GM04504 (cell line): ENCODE data around the gene PRKN.

Experiments used
- DNase-seq: peaks from one replicate; pipeline ENCODE4 v3.0.0-alpha.2; 2012; ENCODE audit warnings: low read depth

The PRKN gene

DNA sequence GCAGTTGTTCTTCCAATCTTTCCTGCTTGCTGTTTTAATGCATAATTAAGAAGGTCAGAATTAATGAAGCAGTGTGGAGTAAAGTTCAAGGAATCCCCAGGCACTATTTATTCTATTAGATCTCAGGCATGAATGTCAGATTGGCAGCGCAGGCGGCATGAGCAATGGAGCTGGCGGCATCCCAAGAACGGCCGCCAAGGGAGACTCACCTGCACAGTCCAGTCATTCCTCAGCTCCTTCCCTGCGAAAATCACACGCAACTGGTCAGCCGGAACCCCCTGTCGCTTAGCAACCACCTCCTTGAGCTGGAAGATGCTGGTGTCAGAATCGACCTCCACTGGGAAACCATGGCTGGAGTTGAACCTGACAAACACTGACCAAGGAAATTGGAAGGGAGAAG, 284.5 kb downstream of the PRKN start:
- DNase-seq = no peak

DNA sequence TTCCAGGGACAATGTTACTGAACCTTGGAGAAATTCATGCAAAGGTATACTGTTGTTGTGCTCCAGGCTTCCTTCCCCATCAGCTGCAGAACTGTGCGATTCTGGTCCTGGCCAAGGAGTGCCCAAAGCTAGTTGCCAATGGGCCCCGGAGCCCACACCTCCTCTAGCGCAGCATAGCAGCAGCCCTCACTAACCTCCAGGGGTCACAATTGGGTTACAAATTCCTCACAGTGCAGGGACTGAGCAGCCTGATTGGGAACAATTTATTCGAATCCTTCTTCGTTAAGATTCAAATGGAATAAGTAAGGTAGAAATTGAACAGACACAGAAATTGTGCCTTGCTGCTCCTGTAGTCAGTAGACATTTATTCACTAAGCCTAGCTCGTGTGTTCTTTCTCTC, 284.9 kb downstream of the PRKN start:
- no peak for DNase-seq

DNA sequence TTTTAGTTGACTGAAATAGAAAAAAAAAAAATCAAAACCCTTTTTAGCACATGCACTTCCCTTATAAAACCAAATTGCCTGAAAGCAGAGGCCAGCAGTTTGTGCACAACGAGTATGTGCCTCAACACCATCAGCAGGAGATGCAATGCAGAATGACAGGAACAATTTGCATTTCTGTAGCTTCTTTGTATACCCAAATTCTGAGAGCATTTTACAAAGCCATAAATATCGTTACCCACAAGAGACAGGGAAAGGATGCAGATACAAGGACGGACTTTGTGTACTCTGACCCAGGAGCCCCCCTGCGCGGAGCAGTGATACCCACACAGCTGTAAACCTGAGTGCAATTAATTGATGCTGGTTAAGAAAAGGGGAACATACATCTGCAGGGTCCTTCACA, 285.6 kb downstream of the PRKN start:
- no peak for DNase-seq

DNA sequence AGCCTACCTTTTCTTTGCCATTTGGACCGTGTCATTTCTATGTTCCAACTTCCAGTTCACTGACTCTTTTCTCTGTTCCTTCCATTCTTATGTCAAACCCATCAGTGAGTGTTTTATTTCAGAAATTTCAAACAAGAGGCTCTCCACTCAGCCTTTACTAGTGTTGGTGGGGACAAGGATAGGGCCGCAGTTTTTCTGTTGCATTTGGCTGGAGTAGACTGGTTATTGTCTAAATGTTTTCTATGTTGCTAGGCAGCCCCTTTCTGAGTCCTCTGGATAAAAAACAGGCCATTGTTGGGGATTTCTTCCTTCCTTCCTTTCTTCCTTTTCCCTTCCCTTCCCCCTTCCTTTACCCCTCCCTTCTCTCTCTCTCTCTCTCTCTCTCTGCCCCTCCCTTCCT, 288.6 kb downstream of the PRKN start:
- no peak for DNase-seq

DNA sequence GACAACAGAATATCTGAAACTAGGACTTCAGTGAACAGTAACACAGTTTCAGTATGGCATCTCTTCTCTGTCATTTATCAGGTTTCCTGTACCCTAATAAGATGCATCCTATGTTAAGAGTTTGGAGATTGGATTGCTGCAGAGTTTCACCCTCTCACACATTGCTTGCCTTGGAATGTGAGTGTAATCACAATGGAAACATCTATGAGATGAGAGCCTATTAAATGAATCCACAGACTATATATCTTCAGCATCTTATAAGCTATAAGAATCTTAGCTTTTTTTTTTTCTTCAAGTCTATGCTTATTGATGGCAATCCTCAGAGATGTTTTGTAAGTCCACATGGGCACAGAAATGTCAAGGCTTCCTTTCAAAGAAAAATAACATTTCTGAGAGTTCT, 292.5 kb downstream of the PRKN start:
- DNase-seq = no peak

DNA sequence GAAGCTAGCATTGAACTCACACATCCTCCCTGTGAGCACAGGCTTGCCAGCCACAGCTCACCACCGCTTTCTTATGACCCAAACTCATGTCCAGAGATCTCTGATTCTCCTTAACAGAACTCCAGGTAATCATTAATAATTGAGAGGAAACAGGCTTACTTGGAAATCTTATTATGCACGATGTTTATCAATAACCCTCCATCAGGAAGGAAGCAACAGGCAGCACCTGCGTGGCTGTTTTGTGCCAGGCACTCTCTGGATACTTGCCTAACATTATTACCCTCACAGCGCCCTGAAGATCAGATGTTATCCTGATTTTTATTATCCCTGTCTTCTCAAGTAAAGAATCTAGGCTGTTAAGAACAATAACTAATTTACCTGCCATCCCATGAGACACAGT, 306.6 kb downstream of the PRKN start:
- no peak for DNase-seq

DNA sequence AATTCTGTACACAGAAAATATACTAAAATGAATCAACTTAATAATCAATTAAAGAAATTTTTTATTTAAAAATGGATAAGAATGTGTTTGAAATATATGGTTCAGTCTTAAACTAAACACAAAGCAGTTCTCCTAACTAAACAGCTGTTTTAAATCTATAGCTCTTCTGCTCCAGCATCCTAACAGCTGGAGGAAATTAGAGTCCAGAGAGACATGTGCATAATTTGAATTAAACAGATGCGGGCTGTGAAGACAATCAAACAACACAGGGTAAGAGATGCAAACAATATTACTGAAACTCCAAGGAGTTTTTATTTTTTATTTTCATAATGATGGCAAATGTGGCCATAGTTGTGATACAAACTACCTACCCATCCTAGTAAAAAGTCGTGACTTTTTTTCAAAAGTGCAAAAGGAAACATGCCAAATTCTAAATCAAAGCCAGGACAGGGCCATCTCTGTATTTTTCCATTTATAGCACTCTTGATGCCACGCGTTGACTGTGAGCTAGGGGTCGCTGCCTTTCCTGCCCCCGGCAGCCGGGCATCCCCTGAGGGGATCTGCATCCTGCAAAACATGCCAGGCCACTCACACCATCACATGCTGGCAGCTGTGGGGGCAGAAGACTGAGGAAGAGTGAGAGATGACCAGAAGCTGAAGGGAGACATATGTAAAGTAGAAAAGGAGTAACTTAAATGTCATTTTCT, 310.6 kb downstream of the PRKN start:
- DNase-seq = no peak

DNA sequence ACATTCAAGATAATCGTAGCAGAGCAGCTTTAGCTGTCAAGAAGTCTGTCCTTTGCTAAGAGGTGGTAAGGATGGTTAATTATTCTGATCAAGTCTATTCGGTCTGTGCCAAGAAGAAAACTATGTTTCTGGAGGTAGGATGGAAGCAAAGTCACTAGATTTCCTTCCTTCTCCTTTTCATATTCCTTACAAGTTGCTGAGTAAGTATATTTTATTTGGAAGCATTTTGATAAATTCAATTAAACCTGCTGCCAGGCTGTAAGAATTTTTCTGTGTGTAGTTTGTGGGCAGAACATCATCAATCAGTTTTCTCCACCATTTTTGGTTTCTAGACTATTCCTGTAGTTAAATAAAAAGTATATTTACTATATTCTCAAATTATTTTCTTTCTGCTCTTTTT, 311.3 kb downstream of the PRKN start:
- no peak for DNase-seq

DNA sequence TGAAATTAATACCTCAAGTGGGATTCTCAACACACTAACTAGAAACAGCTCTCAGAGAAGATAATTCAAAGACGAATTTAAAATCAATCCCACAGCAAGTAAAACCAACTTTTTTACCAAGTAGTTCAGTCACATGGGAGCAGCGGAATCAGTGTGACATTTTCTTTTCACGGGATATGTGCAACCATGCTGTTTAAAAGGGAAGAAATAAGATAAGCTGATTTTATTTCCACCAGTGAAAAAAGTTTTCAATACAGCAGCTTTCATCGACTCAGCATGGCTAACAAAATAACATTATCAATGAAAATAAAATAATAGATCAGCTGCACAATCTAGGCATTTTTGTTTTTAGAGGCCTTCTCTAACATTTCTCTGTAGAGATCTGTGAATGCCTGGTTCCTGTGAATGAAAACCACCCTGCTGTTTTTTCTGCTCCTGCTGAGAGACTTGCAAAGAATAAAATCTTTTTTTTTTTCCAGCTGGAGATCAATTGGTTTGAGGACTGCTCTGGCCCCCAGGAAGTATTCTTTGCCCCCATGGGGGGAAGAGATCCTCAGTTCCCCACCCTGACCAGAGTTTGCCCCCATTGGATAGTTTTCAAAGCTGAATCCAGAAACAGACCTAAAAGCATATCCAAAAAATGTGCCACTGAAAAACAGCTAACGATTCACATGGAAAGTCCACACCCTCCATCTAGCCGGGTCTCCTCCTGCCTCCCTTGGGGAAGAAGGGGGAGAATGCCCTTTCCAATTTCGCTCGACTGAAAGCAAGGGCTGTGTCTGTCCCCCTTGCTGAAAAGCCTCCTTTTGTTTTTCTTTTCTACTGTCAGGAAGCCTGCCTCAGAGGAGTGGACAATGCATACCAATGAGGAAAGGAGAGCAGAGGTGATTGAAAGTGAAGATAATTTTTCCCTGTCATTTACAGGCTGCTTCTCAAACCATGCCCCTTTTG, 317.6 kb downstream of the PRKN start:
- no peak for DNase-seq

DNA sequence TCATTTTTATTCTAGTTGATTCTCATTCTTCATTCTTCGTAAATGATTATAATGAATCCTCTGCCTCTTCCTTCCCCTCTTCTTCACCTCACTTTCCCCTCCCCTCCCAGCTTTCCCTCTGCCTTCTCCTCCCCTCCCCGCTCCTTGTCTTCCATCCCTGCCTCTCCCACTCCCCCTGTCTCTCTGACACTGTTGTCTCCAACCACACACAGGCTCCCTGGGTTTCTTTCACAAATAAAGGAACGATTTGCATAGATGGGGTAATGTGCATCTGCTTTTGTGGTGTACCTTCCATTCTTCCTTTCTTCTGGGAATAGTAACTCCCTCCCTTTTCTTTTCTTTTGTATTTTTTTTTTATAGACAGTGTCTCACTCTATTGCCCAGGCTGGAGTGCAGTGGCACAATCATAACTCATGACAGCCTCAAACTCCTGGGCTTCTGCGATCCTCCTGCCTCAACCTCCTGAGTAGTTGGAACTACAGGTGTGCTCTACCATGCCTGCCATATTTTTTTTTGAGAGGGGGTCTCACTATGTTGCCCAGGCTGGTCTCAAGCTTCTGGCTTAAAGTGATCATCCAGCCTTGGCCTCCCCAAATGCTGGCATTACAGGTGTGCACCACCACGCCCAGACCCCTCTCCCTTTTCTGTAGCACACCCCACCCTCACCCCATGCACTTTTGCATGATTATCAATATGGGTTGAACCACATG, 318.6 kb downstream of the PRKN start:
- DNase-seq = no peak

DNA sequence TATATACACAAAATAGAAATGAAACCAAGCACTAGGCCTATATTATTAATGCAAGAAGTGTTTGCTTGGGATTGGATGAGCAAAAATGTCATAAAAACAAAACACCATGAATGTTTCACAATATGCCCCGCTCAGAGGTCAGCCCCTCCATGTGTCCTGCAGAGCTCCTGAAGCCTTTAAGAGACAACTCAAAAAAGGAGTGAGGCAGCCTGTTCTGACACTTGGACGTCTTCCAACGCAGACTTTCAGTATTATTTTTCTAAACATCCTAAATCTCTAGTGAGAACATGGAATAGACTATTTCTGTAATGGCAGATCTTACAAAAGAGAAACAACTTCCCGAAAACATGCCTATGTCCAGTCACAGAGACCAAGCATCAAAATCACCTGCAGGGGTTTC, 322.6 kb downstream of the PRKN start:
- no peak for DNase-seq

DNA sequence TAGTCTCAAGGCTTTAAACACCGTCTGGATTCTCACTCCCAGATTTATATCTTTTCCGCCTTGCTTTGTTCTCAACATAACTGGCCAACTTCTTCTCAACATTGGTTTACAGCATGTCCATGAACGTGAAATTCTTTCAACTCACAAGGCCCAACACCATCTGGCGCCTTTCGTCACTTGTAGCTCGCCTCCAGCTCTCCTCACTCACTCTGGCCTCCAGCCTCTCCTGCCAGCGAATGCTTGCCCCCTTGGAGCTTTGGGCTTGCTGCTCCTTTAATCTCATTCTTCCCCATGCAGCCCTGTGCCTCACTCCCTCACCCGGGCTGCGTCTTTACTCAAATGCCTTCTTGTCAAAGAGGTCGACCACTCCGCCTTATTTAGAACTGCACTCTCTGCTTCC, 324.5 kb downstream of the PRKN start:
- no peak for DNase-seq

DNA sequence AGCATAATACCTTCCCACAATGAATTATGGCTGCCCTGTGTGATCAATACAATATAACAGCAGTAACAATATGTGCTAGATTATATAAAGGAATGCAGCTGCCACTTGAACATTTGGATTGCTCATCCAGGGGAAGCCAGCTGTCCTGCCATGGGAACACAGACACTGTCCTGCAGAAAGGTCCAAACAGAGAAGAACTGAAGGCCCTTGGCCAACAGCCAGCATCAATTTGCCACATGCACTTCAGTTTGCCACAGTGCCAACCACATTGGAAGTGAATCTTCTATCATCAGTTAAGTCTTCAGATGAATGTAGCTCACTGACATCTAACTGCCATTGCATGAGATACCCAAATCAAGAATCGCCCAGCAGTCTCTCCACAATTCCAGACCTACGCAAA, 332.4 kb downstream of the PRKN start:
- DNase-seq = no peak

DNA sequence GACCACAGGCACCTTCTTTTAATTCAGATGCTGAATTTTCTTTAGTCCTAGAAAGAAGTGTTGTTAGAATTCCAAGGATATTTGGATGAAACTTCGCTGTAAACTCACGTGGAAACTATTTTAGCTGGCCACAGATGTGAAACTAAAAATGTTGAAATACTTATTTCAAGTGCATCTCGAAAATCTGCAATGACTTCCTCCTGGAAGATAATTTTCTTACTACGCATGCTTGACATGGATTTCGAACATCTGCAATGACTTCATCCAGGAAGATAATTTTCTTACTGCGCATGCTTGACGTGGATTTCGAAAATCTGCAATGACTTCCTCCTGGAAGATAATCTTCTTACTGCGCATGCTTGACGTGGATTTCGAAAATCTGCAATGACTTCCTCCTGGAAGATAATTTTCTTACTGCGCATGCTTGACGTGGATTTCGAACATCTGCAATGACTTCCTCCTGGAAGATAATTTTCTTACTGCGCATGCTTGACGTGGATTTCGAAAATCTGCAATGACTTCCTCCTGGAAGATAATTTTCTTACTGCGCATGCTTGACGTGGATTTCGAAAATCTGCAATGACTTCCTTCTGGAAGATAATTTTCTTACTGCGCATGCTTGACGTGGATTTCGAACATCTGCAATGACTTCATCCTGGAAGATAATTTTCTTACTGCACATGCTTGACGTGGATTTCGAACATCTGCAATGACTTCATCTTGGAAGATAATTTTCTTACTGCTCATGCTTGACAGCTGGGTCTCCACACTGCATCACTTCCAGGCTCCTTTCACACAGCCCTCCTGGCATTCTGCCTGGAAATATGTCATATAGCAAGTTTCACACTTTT, 336.4 kb downstream of the PRKN start:
- DNase-seq = peak; percentile 54

DNA sequence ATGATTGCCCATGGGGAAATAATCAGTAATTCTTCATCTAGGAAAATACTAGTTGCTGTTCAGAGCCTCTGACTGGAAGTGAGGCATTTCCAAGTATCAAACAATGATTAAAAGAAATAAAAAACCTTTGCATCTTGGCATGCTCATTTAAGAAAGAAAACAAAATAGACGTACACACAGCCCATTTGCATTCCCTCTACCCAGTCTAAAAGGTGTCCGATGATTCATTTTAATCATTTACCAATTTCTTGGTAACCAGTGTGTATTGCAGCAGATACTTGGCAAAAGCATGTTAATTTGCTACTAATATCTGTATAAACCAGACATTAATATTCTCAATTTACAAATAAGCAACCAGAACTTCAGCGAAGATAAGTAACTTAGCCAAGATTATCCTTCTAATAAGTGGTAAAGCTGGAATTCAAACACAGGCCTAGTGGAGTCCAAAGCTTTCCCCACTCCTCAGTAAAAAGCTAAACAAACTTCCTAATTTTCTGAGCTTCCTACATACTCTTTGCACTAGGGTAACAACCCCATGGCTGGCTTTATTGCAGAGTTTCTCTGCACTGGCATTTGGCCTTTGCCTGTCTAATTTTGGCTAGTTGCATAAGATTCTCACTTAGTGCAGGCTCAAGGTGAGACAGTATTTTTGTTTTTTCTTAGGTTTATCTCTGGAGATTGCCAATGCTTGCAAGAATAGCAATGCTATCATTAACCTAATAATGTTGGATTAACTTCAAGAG, 338.1 kb downstream of the PRKN start:
- DNase-seq = no peak

DNA sequence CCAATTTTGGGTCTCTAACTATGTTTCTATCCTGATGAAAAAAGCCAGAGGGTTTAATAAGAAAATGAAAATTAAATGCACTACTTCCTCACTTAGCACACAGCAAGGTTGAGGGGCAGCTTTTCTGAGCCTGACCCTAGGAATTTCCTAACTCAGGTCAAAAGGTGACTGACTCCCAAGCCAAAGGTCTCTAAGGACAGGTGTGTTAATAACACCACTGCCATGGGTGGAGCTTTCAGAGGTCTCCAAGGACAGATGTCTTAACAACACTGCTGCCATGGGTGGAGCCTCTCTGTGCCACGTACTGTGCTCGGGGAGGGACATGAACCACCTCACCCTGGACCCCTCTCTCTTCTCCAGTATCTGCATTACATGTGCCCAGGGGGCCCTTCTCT, 339.2 kb downstream of the PRKN start:
- DNase-seq = no peak

DNA sequence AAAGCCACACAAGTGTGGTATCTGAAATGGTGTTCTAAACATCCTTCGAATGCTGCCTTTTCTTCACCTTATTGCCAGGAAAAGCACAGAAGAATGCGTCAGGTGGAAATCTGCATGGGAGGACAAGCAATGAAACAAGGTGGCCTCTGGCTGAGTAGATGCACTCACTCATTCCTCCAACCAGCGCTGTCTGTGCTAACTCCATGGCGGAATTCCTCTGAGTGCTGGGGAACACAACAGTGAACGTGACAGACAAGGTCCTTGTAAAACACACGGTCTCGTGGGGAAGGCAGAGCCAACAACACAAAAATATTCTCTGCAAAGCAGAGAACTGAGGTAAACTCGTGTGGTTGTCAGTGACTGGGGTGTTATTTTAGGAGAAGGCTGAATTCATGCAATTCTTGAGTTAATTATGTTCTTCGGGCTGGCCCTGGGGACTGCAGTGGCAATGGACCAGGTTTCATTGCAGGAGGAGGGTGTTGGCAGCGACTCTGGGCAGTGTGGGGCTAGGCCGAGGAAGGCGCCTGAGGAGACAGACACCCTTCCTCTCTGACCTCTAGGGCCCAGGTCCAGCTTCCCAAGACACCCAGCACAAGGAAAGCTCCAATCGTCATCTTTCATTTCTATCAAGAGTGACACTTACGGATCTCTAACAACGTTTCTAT, 339.7 kb downstream of the PRKN start:
- DNase-seq = no peak

DNA sequence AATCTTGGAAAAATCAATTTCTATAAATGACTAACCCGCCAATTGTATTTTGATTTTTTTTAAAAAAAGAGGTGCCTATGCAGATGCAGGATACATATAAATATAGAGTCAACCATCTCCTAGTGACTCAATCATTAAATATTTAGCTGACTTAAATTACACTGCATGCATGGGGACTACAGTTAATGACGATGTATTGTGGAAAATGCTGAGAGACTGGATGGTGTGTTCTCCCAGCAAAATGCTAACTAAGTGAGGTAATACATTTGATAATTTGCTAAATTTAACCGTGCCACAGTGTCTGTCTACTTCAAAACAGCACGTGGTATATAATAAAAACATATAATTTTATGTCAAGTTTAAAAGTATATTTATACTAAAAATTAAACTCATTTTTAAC, 341.6 kb downstream of the PRKN start:
- DNase-seq = no peak

DNA sequence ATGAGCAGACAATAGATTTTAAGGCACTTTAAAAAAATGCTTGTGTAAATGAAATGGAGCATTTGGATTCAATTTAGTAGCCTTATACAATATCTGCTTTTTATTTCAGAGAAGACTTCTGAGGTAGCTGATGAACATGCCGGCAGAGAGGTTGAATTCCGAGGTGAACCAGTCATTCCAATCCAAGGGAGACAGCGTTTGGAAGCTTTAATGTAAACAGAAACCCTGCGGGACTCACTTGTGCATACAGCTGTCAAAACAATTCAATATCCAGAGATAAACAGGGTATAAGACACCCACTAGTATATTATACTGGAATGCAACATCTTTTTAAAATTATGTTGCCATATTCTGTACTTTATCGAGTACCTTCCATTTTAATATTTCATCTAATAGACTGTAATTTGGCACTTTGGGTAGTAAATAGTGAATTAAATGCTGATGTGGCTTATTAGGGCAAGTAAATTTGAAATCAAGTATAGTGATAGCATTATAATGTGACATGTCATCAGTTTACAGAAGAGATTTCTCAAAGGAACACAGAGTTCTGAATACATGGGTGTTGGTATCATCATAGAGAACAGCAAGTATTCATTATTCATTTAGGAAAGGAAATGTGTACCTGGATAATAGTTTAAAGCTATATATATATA, 347.7 kb downstream of the PRKN start:
- DNase-seq = no peak

DNA sequence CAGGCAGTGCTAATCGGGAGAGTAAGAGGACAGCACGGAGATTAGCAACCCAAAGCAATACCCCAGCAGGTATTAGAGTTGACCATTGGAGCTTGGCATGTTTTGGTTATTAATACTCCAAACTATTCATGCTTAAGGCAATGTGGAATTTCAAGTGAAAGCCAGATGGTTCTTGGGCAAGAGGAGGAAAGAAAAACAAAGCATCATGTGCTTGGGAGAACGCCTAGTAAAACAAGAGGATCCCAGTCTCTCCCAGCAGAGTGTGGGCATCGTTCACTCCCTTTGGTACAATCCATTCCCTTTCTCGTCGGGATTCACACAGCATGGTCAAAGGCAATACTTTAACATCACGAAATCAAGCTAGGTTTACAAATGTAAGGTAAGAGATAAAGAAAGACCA, 349.8 kb downstream of the PRKN start:
- DNase-seq = no peak
